ENCODE data around the gene KDR. TPM values are rescaled to one million over a fixed set of nuclear protein-coding genes. Genes with fewer than 3 reads are reported as not detected.

Gene KDR
- total RNA-seq, 1 donor from 2014 or later, result 0.24 TPM

- TF ChIP-seq CTCF (IDR thresholded peaks at IDR 0.05), result no peak
- no peaks in the 10 kb centered on the region for H3K9me3 Mint-ChIP-seq (ENCODE audit: unreplicated experiment)
- H3K27ac Mint-ChIP-seq (ENCODE audit: unreplicated experiment), result no peak overlapping the region
- H3K4me3 Mint-ChIP-seq (ENCODE audit: unreplicated experiment), result no peak overlapping the region
- H3K4me1 Mint-ChIP-seq (ENCODE audit: unreplicated experiment), result no peaks in the 10 kb centered on the region
- DNase-seq (ENCODE audit: extremely low spot score, unreplicated experiment), result no peak
- no peaks in the 10 kb centered on the region for H3K36me3 Mint-ChIP-seq (ENCODE audit: unreplicated experiment)
- peaks cover 66% of the 10 kb centered on the region for H3K27me3 Mint-ChIP-seq (ENCODE audit: unreplicated experiment)
Observed at GRCh38 chr4:55092504-55092903, 32.9 kb downstream of the KDR start.

- H3K27ac Mint-ChIP-seq (ENCODE audit: unreplicated experiment), result no peak overlapping the region
- no peaks in the 10 kb centered on the region for H3K4me1 Mint-ChIP-seq (ENCODE audit: unreplicated experiment)
- peaks cover 66% of the 10 kb centered on the region for H3K27me3 Mint-ChIP-seq (ENCODE audit: unreplicated experiment)
- no peak overlapping the region for H3K4me3 Mint-ChIP-seq (ENCODE audit: unreplicated experiment)
- TF ChIP-seq CTCF (IDR thresholded peaks at IDR 0.05), result no peak
- no peaks in the 10 kb centered on the region for H3K9me3 Mint-ChIP-seq (ENCODE audit: unreplicated experiment)
- H3K36me3 Mint-ChIP-seq (ENCODE audit: unreplicated experiment), result no peaks in the 10 kb centered on the region
- no peak for DNase-seq (ENCODE audit: extremely low spot score, unreplicated experiment)
Observed at GRCh38 chr4:55089916-55090315, 35.5 kb downstream of the KDR start.

- no peaks in the 10 kb centered on the region for H3K4me1 Mint-ChIP-seq (ENCODE audit: unreplicated experiment)
- no peak for DNase-seq (ENCODE audit: extremely low spot score, unreplicated experiment)
- H3K27me3 Mint-ChIP-seq (ENCODE audit: unreplicated experiment), result peaks cover 76% of the 10 kb centered on the region
- no peak overlapping the region for H3K27ac Mint-ChIP-seq (ENCODE audit: unreplicated experiment)
- no peak overlapping the region for H3K4me3 Mint-ChIP-seq (ENCODE audit: unreplicated experiment)
- no peak for TF ChIP-seq CTCF (IDR thresholded peaks at IDR 0.05)
- H3K9me3 Mint-ChIP-seq (ENCODE audit: unreplicated experiment), result no peaks in the 10 kb centered on the region
- no peaks in the 10 kb centered on the region for H3K36me3 Mint-ChIP-seq (ENCODE audit: unreplicated experiment)
Observed at GRCh38 chr4:55087913-55088260, 37.5 kb downstream of the KDR start.

GRCh38 chr4:55087009-55087912 lies 38.1 kb downstream of the KDR start:
- Mint-ChIP-seq H3K9me3 (ENCODE audit: unreplicated experiment) (no peaks in the 10 kb centered on the region), H3K4me1 (ENCODE audit: unreplicated experiment) (no peaks in the 10 kb centered on the region), H3K27ac (ENCODE audit: unreplicated experiment) (no peak overlapping the region), H3K4me3 (ENCODE audit: unreplicated experiment) (no peak overlapping the region), H3K36me3 (ENCODE audit: unreplicated experiment) (no peaks in the 10 kb centered on the region), H3K27me3 (ENCODE audit: unreplicated experiment) (peaks cover 76% of the 10 kb centered on the region)
- no peak for TF ChIP-seq CTCF (IDR thresholded peaks at IDR 0.05)
- DNase-seq (ENCODE audit: extremely low spot score, unreplicated experiment), result no peak

GRCh38 chr4:55086578-55086977 lies 38.8 kb downstream of the KDR start:
- Mint-ChIP-seq H3K27ac (ENCODE audit: unreplicated experiment) (no peak overlapping the region), H3K36me3 (ENCODE audit: unreplicated experiment) (no peaks in the 10 kb centered on the region), H3K9me3 (ENCODE audit: unreplicated experiment) (no peaks in the 10 kb centered on the region), H3K27me3 (ENCODE audit: unreplicated experiment) (peaks cover 70% of the 10 kb centered on the region), H3K4me3 (ENCODE audit: unreplicated experiment) (no peak overlapping the region), H3K4me1 (ENCODE audit: unreplicated experiment) (no peaks in the 10 kb centered on the region)
- DNase-seq (ENCODE audit: extremely low spot score, unreplicated experiment), result no peak
- no peak for TF ChIP-seq CTCF (IDR thresholded peaks at IDR 0.05)

Measured in osteocyte (in vitro differentiated cells).